CD4-positive, alpha-beta T cell treated with Interleukin-6 for 4 hours (primary cell): Measurements from ENCODE around the gene ABCC9.
"Not testable (repeated sequence)": the region's sequence is repeated elsewhere in the genome, so short reads cannot be mapped to it uniquely, and the experiment has no call there.

Experiments used
- DNase-seq: peaks from one replicate; pipeline ENCODE4 v3.0.0-alpha.2; 2020; ENCODE audit warnings: mixed read lengths

The ABCC9 gene

DNA sequence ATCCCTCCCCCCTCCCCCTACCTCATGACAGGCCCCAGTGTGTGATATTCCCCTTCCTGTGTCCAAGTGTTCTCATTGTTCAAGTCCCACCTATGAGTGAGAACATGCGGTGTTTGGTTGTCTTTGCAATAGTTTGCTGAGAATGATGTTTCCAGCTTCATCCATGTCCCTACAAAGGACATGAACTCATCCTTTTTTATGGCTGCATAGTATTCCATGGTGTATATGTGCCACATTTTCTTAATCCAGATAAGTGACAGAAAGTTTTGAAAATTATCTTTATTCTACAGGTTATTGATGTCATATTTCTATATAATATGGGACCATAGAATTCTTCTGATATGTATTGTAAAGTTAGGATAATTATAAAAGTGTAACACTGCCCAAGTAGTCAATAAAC lies 11.3 kb downstream of the ABCC9 start:
- DNase-seq = not testable (repeated sequence)

DNA sequence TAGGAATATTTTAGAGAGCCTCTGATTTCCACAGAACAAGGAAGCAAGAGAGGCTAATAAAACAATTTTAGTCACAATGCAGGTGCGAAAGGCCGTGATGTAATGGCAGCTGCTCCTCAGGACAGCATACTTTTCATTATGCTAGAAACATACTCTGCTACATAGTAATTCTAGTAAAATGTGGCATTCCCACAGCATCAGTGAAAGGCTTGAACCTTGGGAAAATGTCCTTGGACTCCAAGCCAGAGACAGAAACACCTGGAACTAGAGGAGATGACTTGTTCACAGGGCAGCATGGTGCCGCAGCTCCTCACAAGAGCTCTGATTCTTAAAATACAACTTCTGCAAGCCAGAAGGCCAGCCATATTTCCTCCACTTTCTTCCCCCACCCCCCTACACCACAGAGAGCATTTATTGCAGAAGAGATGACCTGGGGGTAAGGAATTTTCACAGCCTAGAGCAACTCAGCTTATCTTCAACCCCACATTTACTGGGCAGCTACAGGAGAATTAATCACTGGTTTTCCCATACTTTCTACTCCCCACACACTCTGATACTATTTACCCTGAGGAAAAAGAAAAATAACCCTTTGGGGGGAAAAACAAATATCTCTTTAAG lies 15.8 kb downstream of the ABCC9 start:
- no peak for DNase-seq

- DNase-seq = no peak
These were observed 19.8 kb downstream of the ABCC9 start for GRCh38 chr12:21921436-21921835.

- no peak for DNase-seq
These were observed 22.8 kb downstream of the ABCC9 start for GRCh38 chr12:21918456-21918855.

- DNase-seq = no peak
These were observed 27.4 kb downstream of the ABCC9 start for GRCh38 chr12:21913823-21914222.

GRCh38 chr12:21912318-21912717 lies 28.9 kb downstream of the ABCC9 start:
- DNase-seq = no peak

DNA sequence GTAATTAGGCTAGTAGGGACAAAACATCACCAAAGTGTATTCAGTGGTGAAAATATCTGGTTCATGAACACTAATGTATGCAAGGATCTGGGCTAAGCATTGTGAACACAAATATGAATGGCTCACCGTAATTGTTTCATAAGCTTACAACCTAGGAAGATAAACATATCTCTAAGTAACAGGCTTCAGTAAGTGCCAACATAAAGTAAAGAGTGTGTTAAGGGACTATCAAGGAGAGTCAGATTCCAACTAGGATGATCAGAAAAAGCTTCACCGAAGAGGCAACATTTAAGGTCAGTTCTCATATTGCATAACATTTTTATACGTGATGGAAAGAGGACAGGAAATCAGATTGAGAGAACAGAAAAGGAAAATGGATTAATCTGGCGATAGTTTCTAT lies 29.4 kb downstream of the ABCC9 start:
- DNase-seq = no peak

DNA sequence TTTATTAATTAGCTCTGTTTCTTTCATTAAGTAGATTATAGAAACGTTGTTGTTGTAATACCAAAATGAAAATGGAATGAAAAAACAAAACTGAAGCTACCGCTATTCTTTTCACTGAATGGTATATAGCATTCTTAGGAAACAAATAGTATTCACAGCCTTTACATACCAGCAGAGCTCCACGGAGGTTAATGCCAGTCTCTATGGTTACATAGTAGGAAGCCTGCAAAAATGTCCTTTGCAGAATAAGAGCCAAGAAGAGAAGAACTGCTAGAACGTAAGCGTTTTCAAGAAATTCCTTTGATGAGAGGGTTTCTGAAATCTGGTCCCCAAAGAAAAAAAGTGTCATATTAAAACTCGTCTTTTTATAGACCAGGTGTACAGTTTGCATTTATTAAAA lies 30.6 kb downstream of the ABCC9 start:
- DNase-seq = no peak

GRCh38 chr12:21907948-21908837 lies 33.0 kb downstream of the ABCC9 start:
- no peak for DNase-seq

DNA sequence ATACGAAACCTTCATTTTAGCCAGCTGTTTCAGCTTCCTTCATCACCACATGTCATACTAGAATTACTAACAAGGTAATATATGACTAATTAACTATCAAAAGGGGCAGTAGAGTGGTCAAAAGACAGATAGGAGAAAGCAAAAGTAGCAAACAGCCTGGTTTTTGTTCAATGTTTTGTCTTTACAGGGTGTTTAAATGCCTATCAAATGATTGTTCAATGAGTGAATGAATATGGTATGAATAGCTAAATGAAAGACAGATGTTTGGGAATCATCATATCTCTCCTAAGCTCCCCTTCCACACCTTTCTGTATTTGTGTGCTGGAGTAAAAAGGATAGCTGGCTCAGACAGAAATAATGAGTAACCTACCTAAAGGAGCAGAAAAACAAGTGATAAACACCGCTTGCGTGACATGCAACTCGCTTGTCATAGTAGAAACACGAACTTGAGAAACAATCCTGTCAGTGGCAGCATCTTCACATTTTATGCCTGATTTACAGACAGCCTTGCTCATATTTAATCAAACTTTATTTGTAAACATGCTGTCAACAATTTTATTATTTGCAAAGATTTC lies 34.2 kb downstream of the ABCC9 start:
- DNase-seq = no peak

DNA sequence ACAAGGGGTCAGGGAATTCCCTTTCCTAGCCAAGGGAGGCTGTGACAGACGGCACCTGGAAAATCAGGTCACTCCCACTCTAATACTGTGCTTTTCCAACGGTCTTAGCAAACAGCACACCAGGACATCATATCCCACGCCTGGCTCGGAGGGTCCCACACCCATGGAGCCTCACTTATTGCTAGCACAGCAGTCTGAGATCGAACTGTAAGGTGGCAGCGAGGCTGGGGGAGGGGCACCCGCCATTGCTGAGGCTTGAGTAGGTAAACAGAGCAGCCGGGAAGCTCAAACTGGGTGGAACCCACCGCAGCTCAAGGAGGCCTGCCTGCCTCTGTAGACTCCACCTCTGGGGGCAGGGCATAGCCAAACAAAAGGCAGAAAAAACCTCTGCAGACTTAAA lies 41.7 kb downstream of the ABCC9 start:
- DNase-seq = not testable (repeated sequence)

DNA sequence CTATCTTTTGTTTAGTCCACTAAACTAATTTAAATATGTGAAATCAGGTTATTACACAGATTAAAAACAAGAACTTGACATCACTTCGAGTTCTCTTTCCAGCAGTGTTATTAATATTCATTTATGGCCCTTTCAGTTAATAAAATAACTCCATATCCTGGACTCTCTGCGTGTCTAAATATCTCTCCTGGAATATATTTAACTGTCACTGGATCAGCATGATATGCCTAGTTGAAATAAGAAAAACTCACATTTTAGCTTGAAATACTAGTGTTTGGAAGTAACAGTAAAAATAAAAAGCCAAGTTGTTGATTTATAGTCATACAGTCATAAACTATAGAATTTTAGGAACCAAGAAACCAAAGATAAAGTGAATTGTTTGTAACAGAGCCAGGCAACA lies 45.6 kb downstream of the ABCC9 start:
- DNase-seq = no peak

- DNase-seq = no peak
These were observed 46.2 kb downstream of the ABCC9 start for GRCh38 chr12:21894792-21895595.

GRCh38 chr12:21893924-21894323 lies 47.3 kb downstream of the ABCC9 start:
- no peak for DNase-seq

GRCh38 chr12:21892341-21892740 lies 48.9 kb downstream of the ABCC9 start:
- no peak for DNase-seq

DNA sequence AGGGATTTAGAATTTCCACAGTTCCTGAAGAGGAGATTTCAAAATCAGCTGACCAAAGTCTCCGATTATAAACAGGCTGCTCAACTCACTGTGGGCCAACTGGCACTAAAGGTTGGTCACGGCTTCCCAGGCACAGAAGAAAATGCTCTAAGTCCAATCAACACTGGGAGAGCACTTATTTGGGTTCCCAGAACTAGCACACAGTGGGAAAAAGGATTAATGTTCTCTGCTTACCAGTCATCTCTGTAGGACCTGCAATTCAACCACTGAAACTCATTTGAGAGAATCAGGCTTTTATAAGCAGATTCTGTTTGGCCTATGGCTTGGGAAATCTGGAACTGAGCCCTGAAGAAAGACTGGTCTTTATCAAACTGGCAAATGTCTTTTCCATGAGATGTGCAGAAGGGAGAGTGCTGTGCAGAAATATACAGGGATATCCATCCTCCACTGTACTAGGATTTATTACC lies 49.4 kb downstream of the ABCC9 start:
- no peak for DNase-seq

DNA sequence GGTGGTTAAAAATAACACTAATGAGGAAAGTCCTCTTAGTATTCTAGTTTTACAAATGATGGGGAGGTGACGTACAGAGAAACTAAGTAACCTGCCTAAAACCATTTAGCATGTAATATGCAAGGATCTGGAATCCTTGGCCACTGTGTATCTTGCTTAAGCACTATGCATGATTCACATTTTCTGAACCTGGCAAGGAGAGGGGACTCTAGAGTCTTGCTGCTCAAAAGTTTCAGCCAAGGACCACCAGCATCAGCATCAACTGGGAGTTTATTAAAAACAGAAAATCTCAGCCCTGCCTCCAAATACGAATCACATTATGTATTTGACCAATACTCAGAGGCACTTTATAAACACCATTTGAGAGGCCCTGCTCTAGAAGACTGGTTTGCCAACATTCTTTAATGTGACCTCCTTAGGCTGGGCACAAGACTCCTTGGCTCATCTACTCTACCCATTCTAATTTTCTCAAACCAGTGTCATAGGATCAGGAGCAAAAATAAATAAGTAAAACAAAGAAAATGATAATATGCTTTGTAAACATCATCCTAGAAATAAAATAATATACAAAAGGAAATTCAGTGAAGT lies 52.9 kb downstream of the ABCC9 start:
- DNase-seq = no peak

- DNase-seq = no peak
These were observed 56.3 kb downstream of the ABCC9 start for GRCh38 chr12:21884936-21885335.

- no peak for DNase-seq
These were observed 58.6 kb downstream of the ABCC9 start for GRCh38 chr12:21882635-21883034.

- DNase-seq = no peak
These were observed 59.3 kb downstream of the ABCC9 start for GRCh38 chr12:21881965-21882364.

DNA sequence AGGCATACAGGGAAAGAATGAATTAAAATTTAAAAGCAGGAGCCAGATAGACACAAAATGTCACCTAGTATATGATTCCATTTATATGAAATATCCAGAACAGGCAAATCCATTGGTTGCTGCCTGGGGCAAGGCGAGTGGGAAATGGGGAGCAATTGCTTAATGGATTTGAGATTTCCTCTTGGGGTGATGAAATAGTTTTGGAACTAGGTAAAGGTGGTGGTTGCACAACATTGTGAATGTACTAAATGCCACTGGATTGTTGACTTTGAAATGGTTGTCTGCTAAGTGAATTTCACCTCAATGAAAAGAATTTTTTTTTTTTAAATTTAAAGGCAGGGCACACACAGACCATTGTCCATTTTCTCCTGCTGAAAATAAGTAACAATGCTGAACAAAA lies 61.9 kb downstream of the ABCC9 start:
- no peak for DNase-seq

GRCh38 chr12:21877293-21877982 lies 63.8 kb downstream of the ABCC9 start:
- no peak for DNase-seq
